CD4-positive, alpha-beta T cell treated with Interferon alpha-2 for 1 hour (primary cell): ENCODE data around the gene ABCA4.
"Not testable (repeated sequence)": the region's sequence is repeated elsewhere in the genome, so short reads cannot be mapped to it uniquely, and the experiment has no call there.

Source experiments
- DNase-seq, 2 donors: peaks; one replicate each; pipeline ENCODE4 v3.0.0-alpha.2; 2020 to 2022

ABCA4 gene

GRCh38 chr1:94120991-94121390 lies at the start of gene ABCA4:
TSS of gene ABCA4 (minus strand) at chr1:94121148. CDS start at chr1:94121045, 103 bp downstream.
- DNase-seq = no peak

- no peak for DNase-seq
Observed at GRCh38 chr1:94169126-94169525, 48.2 kb upstream of the ABCA4 start.

GRCh38 chr1:94165843-94166242 lies 44.9 kb upstream of the ABCA4 start:
- DNase-seq = no peak

GRCh38 chr1:94164885-94165284 lies 43.9 kb upstream of the ABCA4 start:
- DNase-seq = not testable (repeated sequence)

- not testable (repeated sequence) for DNase-seq
Observed at GRCh38 chr1:94164121-94164520, 43.2 kb upstream of the ABCA4 start.

GRCh38 chr1:94163249-94163648 lies 42.3 kb upstream of the ABCA4 start:
- not testable (repeated sequence) for DNase-seq

- no peak for DNase-seq
Observed at GRCh38 chr1:94160811-94161210, 39.9 kb upstream of the ABCA4 start.

GRCh38 chr1:94156096-94156625 lies 35.2 kb upstream of the ABCA4 start:
- no peak for DNase-seq

- no peak for DNase-seq
Observed at GRCh38 chr1:94154989-94155388, 34.0 kb upstream of the ABCA4 start.

- no peak for DNase-seq
Observed at GRCh38 chr1:94153133-94153532, 32.2 kb upstream of the ABCA4 start.

GRCh38 chr1:94149166-94149565 lies 28.2 kb upstream of the ABCA4 start:
- DNase-seq = not testable (repeated sequence)

- DNase-seq = no peak
Observed at GRCh38 chr1:94146273-94146672, 25.3 kb upstream of the ABCA4 start.

- DNase-seq = no peak
Observed at GRCh38 chr1:94144836-94145235, 23.9 kb upstream of the ABCA4 start.

- no peak for DNase-seq
Observed at GRCh38 chr1:94143809-94144176, 22.8 kb upstream of the ABCA4 start.

GRCh38 chr1:94143173-94143808 lies 22.3 kb upstream of the ABCA4 start:
- no peak for DNase-seq

- no peak for DNase-seq
Observed at GRCh38 chr1:94142583-94142982, 21.6 kb upstream of the ABCA4 start.

GRCh38 chr1:94142022-94142421 lies 21.1 kb upstream of the ABCA4 start:
- no peak for DNase-seq

- DNase-seq = no peak
Observed at GRCh38 chr1:94132111-94132510, 11.2 kb upstream of the ABCA4 start.

GRCh38 chr1:94130851-94131595 lies 10.1 kb upstream of the ABCA4 start:
- no peak for DNase-seq

- DNase-seq = no peak
Observed at GRCh38 chr1:94126651-94127050, 5.7 kb upstream of the ABCA4 start.

GRCh38 chr1:94125551-94126514 lies 4.9 kb upstream of the ABCA4 start:
- no peak for DNase-seq

GRCh38 chr1:94124538-94124937 lies 3.6 kb upstream of the ABCA4 start:
- no peak for DNase-seq
